IMR-90 (cell line): Measurements from ENCODE around the gene LYPD5. TPM values are rescaled to one million over a fixed set of nuclear protein-coding genes. Genes with fewer than 3 reads are reported as not detected.
A peak's percentile ranks its signal among the peaks of the same experiment; 100 is the strongest.

ENCODE experiments used
- ATAC-seq: fragments of 200-7000 bp; cut with Tn5 transposase; 2 replicates; pipeline ENCODE4 v1.9.1; 2020; ENCODE audit warnings: low read depth, mild to moderate bottlenecking, moderate library complexity
- BruUV-seq: library from RNA; stranded (reverse); fragments of 400-500 nt; replicated peaks from 2 replicates; lab custom pipeline; 2021; lab: Mats Ljungman, UMichigan
- CTCF ChIA-PET: fragments of 300-600 bp; formaldehyde crosslinking; extraction: SDS; loops from one replicate; lab custom pipeline; 2021; ENCODE audit warnings: antibody characterized with exemption; lab: Yijun Ruan, JAX
- POLR2A ChIA-PET: fragments of 300-600 bp; sonication (Branson Sonifier 250); formaldehyde crosslinking; loops from one replicate; lab custom pipeline; 2022; ENCODE audit warnings: antibody characterized with exemption; ENCODE audit not compliant: unreplicated experiment; lab: Charles Lee
- DNase-seq: peaks from one replicate; pipeline ENCODE4 v3.0.0; 2013
- H2AFZ ChIP-seq: replicated peaks from 2 replicates; pipeline ENCODE3; 2013; ENCODE audit warnings: low read length, mild to moderate bottlenecking; ENCODE audit not compliant: poor library complexity
- H2AK5ac ChIP-seq: 2 replicates; pipeline ENCODE4 v1.6.1; 2013; ENCODE audit warnings: low read depth, low read length, inconsistent platforms
- H2AK9ac ChIP-seq: replicated peaks from 2 replicates; pipeline ENCODE3; 2013; ENCODE audit warnings: mild to moderate bottlenecking, low read depth, low read length, moderate library complexity; ENCODE audit not compliant: poor library complexity
- H2BK120ac ChIP-seq: 2 replicates; pipeline ENCODE4 v1.6.1; 2013; ENCODE audit warnings: low read depth, low read length, inconsistent platforms
- H2BK15ac ChIP-seq: 3 replicates; pipeline ENCODE4 v1.6.1; 2013; ENCODE audit warnings: low read depth, low read length, inconsistent platforms
- H2BK20ac ChIP-seq: 2 replicates; pipeline ENCODE4 v1.6.1; 2013; ENCODE audit warnings: low read depth, mild to moderate bottlenecking, inconsistent platforms, low read length, moderate library complexity
- H2BK5ac ChIP-seq: 2 replicates; pipeline ENCODE4 v1.6.1; 2013; ENCODE audit warnings: mild to moderate bottlenecking, low read depth, low read length, inconsistent platforms; ENCODE audit not compliant: poor library complexity, severe bottlenecking
- H3K14ac ChIP-seq: replicated peaks from 2 replicates; pipeline ENCODE4 v1.6.1; 2013; ENCODE audit warnings: low read depth, low read length, inconsistent platforms
- H3K18ac ChIP-seq: 2 replicates; pipeline ENCODE4 v1.6.1; 2013; ENCODE audit warnings: low read depth, low read length, control low read depth
- H3K23ac ChIP-seq: 2 replicates; pipeline ENCODE4 v1.6.1; 2013; ENCODE audit warnings: low read depth, low read length, inconsistent platforms
- H3K27ac ChIP-seq: 2 replicates; pipeline ENCODE4 v1.5.1; 2013; ENCODE audit warnings: mild to moderate bottlenecking, control low read depth, low read length; ENCODE audit not compliant: insufficient read depth
- H3K27me3 ChIP-seq: 2 replicates; pipeline ENCODE4 v1.6.1; 2013; ENCODE audit warnings: low read length; ENCODE audit not compliant: control insufficient read depth, insufficient read depth
- H3K36me3 ChIP-seq: 2 replicates; pipeline ENCODE4 v1.6.1; 2013; ENCODE audit warnings: low read length, mixed read lengths; ENCODE audit not compliant: control insufficient read depth, insufficient read depth
- H3K4ac ChIP-seq: 2 replicates; pipeline ENCODE4 v1.6.1; 2013; ENCODE audit warnings: low read depth, low read length, inconsistent platforms
- H3K4me1 ChIP-seq: 2 replicates; pipeline ENCODE4 v1.6.1; 2013; ENCODE audit warnings: low read length, mixed read lengths; ENCODE audit not compliant: control insufficient read depth, insufficient read depth
- H3K4me2 ChIP-seq: 2 replicates; pipeline ENCODE4 v1.6.1; 2013; ENCODE audit warnings: low read depth, mild to moderate bottlenecking, control low read depth, low read length, moderate library complexity
- H3K4me3 ChIP-seq: 2 replicates; pipeline ENCODE4 v1.5.1; 2013; ENCODE audit warnings: low read depth, mild to moderate bottlenecking, control low read depth, low read length, moderate library complexity; ENCODE audit not compliant: insufficient read depth
- H3K56ac ChIP-seq: 2 replicates; pipeline ENCODE4 v1.6.1; 2013; ENCODE audit warnings: low read length, inconsistent platforms; ENCODE audit not compliant: insufficient read depth; ENCODE audit errors: extremely low read depth
- H3K79me1 ChIP-seq, 2 experiments: 2 replicates each; pipeline ENCODE4 v1.6.1; 2013; ENCODE audit warnings: low read length in 2 of 2, inconsistent platforms in 1 of 2, low read depth in 1 of 2
- H3K9ac ChIP-seq: 2 replicates; pipeline ENCODE4 v1.6.1; 2013; ENCODE audit warnings: low read depth, low read length, control low read depth
- H3K9me1 ChIP-seq: 2 replicates; pipeline ENCODE4 v1.6.1; 2013; ENCODE audit warnings: low read length, inconsistent platforms; ENCODE audit not compliant: insufficient read depth
- H3K9me3 ChIP-seq: 2 replicates; pipeline ENCODE4 v1.6.1; 2013; ENCODE audit warnings: low read length; ENCODE audit not compliant: control insufficient read depth, insufficient read depth
- H4K20me1 ChIP-seq: 2 replicates; pipeline ENCODE4 v1.6.1; 2013; ENCODE audit warnings: low read length, inconsistent platforms; ENCODE audit not compliant: insufficient read depth
- H4K5ac ChIP-seq: 2 replicates; pipeline ENCODE4 v1.6.1; 2013; ENCODE audit warnings: mild to moderate bottlenecking, low read depth, low read length, control low read depth
- H4K8ac ChIP-seq, 2 experiments: 2 replicates each; pipeline ENCODE4 v1.6.1; 2013; ENCODE audit warnings: low read depth in 2 of 2, low read length in 2 of 2, control low read depth in 1 of 2, inconsistent platforms in 1 of 2
- H4K91ac ChIP-seq: 2 replicates; pipeline ENCODE4 v1.6.1; 2013; ENCODE audit warnings: low read depth, low read length, inconsistent platforms; ENCODE audit not compliant: insufficient read depth
- BHLHE40 ChIP-seq: fragments of 150-350 bp; IDR thresholded peaks from 2 replicates; pipeline ENCODE4 v1.6.1; 2016; ENCODE audit warnings: mild to moderate bottlenecking, low read depth, low read length
- CTCF ChIP-seq: conservative IDR thresholded peaks from 2 replicates; pipeline ENCODE4 v1.5.1; 2012; ENCODE audit warnings: mild to moderate bottlenecking, low read depth, low read length, improper control_type of control experiment
- FOS ChIP-seq: fragments of 150-350 bp; IDR thresholded peaks from 2 replicates; pipeline ENCODE4 v1.6.1; 2016; ENCODE audit warnings: low read depth, low read length
- MAZ ChIP-seq: IDR thresholded peaks from 2 replicates; pipeline ENCODE4 v1.6.1; 2012; ENCODE audit warnings: low read depth, mild to moderate bottlenecking, low read length, improper control_type of control experiment, moderate library complexity, borderline replicate concordance
- SMC3 ChIP-seq: fragments of 150-350 bp; IDR thresholded peaks from 2 replicates; pipeline ENCODE4 v1.6.1; 2016; ENCODE audit warnings: low read depth, mild to moderate bottlenecking, antibody characterized with exemption, low read length, moderate library complexity
- WGBS, 2 experiments: methylation state at CpG; one replicate each; pipeline versions ENCODE4 v1.1.5 to v1.1.7; 2013; ENCODE audit warnings: missing lambda C conversion rate in 2 of 2; ENCODE audit not compliant: insufficient read length in 1 of 2; ENCODE audit errors: extremely low coverage in 2 of 2; 5-methylcytosine and 5-hydroxymethylcytosine counted together
- dilution Hi-C: fragments of 300-500 bp; cut with HindIII; formaldehyde crosslinking; loops from one replicate; pipeline ENCODE4 v1.14.3; 2018; ENCODE audit warnings: low sequenced_read_pairs; ENCODE audit not compliant: unreplicated experiment
- in situ Hi-C: fragments of 300-500 bp; cut with MboI; formaldehyde crosslinking; loops from 3 replicates; pipeline ENCODE4 v1.14.3; 2019; ENCODE audit warnings: low sequenced_read_pairs, inconsistent platforms, mixed read lengths
- intact Hi-C: fragments of 100-400 bp; cut with micrococcal nuclease; formaldehyde crosslinking; loops from 2 replicates; pipeline ENCODE4 v1.10.0; 2022
- polyA plus RNA-seq, 3 experiments: library from polyadenylated mRNA; depleted of rRNA; stranded (reverse); fragments of >200 nt; gene quantifications; 2 replicates each; pipeline ENCODE4 v1.2.3, GENCODE V29; 2012; ENCODE audit warnings: low replicate concordance in 1 of 3
- total RNA-seq: library from RNA; depleted of rRNA; stranded (reverse); fragments of >200 nt; gene quantifications from 2 replicates; pipeline ENCODE4 v1.2.3, GENCODE V29; 2012

The LYPD5 gene
- total and polyA plus RNA-seq, 2 of the 4 experiments (the other 2 are of a cell fraction), result 0.31 to 0.36 TPM

DNA sequence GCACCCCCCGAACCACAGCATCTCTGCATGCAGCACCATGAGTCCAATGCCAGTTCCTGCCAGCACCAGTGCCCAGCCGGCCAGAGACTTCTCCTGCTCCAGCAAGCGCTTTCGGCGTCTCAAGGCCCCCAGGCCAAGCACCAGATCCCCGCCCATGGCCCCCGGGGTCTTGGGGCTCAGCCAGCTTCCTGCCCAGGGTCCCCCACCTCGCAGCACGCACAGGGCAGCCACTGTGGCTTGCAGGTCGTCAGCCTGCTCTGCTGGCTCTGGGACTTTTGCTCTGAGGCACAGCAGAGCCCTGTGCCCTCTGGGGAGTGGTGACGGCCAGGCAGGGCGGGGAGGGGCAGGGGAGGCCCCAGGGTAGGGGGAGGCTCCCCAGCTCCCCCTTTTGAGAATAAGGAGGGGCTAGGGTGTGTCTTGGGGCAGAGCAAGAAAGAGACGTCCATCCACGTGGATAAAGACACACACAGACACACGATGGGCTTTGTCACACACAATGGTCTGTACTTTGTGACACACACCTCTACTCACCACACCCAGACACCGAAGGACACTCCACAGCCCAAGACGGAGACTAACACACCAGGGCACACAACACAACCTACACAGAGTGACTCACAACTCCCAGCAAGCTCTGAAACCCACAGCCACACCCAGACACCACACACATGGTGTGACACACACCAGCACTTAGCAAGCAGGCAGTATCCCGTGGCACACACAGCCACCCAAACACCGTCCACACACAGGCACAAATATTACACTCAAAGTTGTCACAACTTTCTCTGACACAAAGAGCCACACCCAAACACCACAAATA is 21.3 kb downstream of the LYPD5 start, which contains the start of gene KCNN4:
Gene KCNN4, minus strand, starts transcription at position 268 of the 820 bp plus-strand sequence. Its CDS starts 112 bp downstream, at position 156.
- peak within 1 kb of the TSS; percentile 68 for H3K14ac ChIP-seq
- peak within 1 kb of the TSS; percentile 66 for H3K4ac ChIP-seq
- H3K9me3 ChIP-seq, result no peaks in the 10 kb centered on the region
- H3K79me1 ChIP-seq, result no peaks in the 10 kb centered on the region
- in situ Hi-C loops (loop anchor here (5.0 kb wide), 1 partner anchor 34 kb away; no protein-coding TSS in a partner anchor), intact Hi-C loops (no loop called here), dilution Hi-C loops (no loop called here)
- peak within 1 kb of the TSS; percentile 89 for H2AK9ac ChIP-seq
- peak within 1 kb of the TSS; percentile 27; the same call in 1 of the 2 replicates for H2BK20ac ChIP-seq
- 18% methylated on average over 5 of the region's 19 CpGs; no CpG with 5 or more reads in 1 of the 2 experiments for WGBS, 2 experiments
- H3K36me3 ChIP-seq, result no peaks in the 10 kb centered on the region
- peak; percentile 67 for DNase-seq
- H3K56ac ChIP-seq, result no peak within 1 kb of the TSS
- peak within 1 kb of the TSS; percentile 90 for H2AFZ ChIP-seq
- H3K9ac ChIP-seq, result no peak within 1 kb of the TSS
- H3K9me1 ChIP-seq, result peaks cover 8% of the 10 kb centered on the region
- H3K4me2 ChIP-seq, result no peak within 1 kb of the TSS
- BruUV-seq, result no TSS peak
- POLR2A ChIA-PET, result no interaction called here
- ATAC-seq, result no peak; the same call in 1 of the 2 replicates
- H3K27ac ChIP-seq, result no peak within 1 kb of the TSS
- H4K8ac ChIP-seq, result peak within 1 kb of the TSS in 1 of 2 experiments; percentile 31; a peak in 1 of 4 replicates
- TF ChIP-seq MAZ (no peak), FOS (0 out of 2 replicates have a peak, but pooled peaks have one; percentile 42), SMC3 (peak; percentile 6; the same call in 1 of the 2 replicates), CTCF (no peak), BHLHE40 (0 out of 2 replicates have a peak, but pooled peaks have one; percentile 9)
- no peaks in the 10 kb centered on the region for H4K20me1 ChIP-seq
- H3K4me1 ChIP-seq, result peaks cover 12% of the 10 kb centered on the region
- no peak within 1 kb of the TSS for H2BK5ac ChIP-seq
- peak within 1 kb of the TSS; percentile 6 for H2BK120ac ChIP-seq
- peak within 1 kb of the TSS; percentile 13; the same call in 1 of the 2 replicates for H4K91ac ChIP-seq
- H3K23ac ChIP-seq, result peak within 1 kb of the TSS; percentile 48; the same call in 1 of the 2 replicates
- no peak within 1 kb of the TSS for H3K4me3 ChIP-seq
- H2AK5ac ChIP-seq, result peak within 1 kb of the TSS; percentile 51
- H3K27me3 ChIP-seq, result no peaks in the 10 kb centered on the region
- CTCF ChIA-PET, result no interaction called here
- H3K18ac ChIP-seq, result no peak within 1 kb of the TSS
- no peak within 1 kb of the TSS for H4K5ac ChIP-seq
- peak within 1 kb of the TSS; percentile 3; the same call in 1 of the 3 replicates for H2BK15ac ChIP-seq
